CD14-positive monocyte (primary cell): ENCODE data around the gene NFKBIE. TPM values are rescaled to one million over a fixed set of nuclear protein-coding genes. Genes with fewer than 3 reads are reported as not detected.

Experiments
- DNase-seq, 3 donors: peaks; one replicate each; pipeline ENCODE4 v3.0.0-alpha.2; 2011 to 2022
- H2AFZ ChIP-seq: 2 replicates; pipeline ENCODE4 v1.6.0; 2012; ENCODE audit warnings: mild to moderate bottlenecking, low read depth, low read length, inconsistent platforms; ENCODE audit not compliant: insufficient read depth, poor library complexity, severe bottlenecking
- H3K27ac ChIP-seq, 2 donors: 1 replicate in 1 of 2; 2 replicates in 1 of 2; pipeline ENCODE4 v1.5.1; 2012 to 2013; ENCODE audit warnings: low read length in 2 of 2, control low read depth in 1 of 2, inconsistent platforms in 1 of 2, low read depth in 1 of 2, mild to moderate bottlenecking in 1 of 2
- H3K27me3 ChIP-seq, 2 donors: one replicate each; pipeline versions ENCODE4 v1.6.0 to v1.6.1; 2011 to 2013; ENCODE audit warnings: low read length in 2 of 2; ENCODE audit not compliant: control insufficient read depth in 2 of 2, insufficient read depth in 2 of 2
- H3K36me3 ChIP-seq, 2 donors: replicated peaks in 1 of 2; 1 replicate in 1 of 2; 2 replicates in 1 of 2; pipeline versions ENCODE4 v1.5.1 to v1.6.1; 2012 to 2013; ENCODE audit warnings: low read length in 2 of 2, control low read depth in 1 of 2, inconsistent platforms in 1 of 2, mild to moderate bottlenecking in 1 of 2; ENCODE audit not compliant: insufficient read depth in 2 of 2, control insufficient read depth in 1 of 2
- H3K4me1 ChIP-seq, 2 donors: 1 replicate in 1 of 2; 2 replicates in 1 of 2; pipeline versions ENCODE4 v1.5.1 to v1.6.1; 2012 to 2013; ENCODE audit warnings: low read length in 2 of 2, control low read depth in 1 of 2, inconsistent platforms in 1 of 2, mild to moderate bottlenecking in 1 of 2, moderate library complexity in 1 of 2; ENCODE audit not compliant: insufficient read depth in 2 of 2, control insufficient read depth in 1 of 2
- H3K4me2 ChIP-seq: replicated peaks from 2 replicates; pipeline ENCODE3; 2012; ENCODE audit warnings: low read length, moderate library complexity, mild to moderate bottlenecking; ENCODE audit not compliant: poor library complexity, severe bottlenecking; ENCODE audit errors: extremely low read depth
- H3K4me3 ChIP-seq, 3 experiments: fragments of 200-600 bp in 1 of 3; sonication (generic) in 1 of 3; replicated peaks in 1 of 3; 1 replicate in 2 of 3; 2 replicates in 1 of 3; pipeline ENCODE4 v1.5.1; 2011 to 2013; ENCODE audit warnings: low read length in 3 of 3, mild to moderate bottlenecking in 3 of 3, control low read depth in 2 of 3, low read depth in 2 of 3, inconsistent platforms in 1 of 3, moderate library complexity in 1 of 3
- H3K79me2 ChIP-seq: 2 replicates; pipeline ENCODE4 v1.6.0; 2012; ENCODE audit warnings: mild to moderate bottlenecking, control low read depth, inconsistent platforms, low read length, moderate library complexity; ENCODE audit not compliant: insufficient read depth
- H3K9ac ChIP-seq: 2 replicates; pipeline ENCODE4 v1.6.0; 2017; ENCODE audit warnings: low read length, mild to moderate bottlenecking; ENCODE audit not compliant: insufficient read depth, poor library complexity, severe bottlenecking
- H3K9me3 ChIP-seq, 2 donors: replicated peaks in 1 of 2; 1 replicate in 1 of 2; 2 replicates in 1 of 2; pipeline versions ENCODE4 v1.5.1 to v1.6.1; 2012 to 2013; ENCODE audit warnings: low read length in 2 of 2, control low read depth in 1 of 2; ENCODE audit not compliant: control insufficient read depth in 1 of 2, insufficient read depth in 1 of 2
- H4K20me1 ChIP-seq: 2 replicates; pipeline ENCODE4 v1.6.0; 2012; ENCODE audit warnings: mild to moderate bottlenecking, low read length, control low read depth, moderate library complexity; ENCODE audit not compliant: insufficient read depth
- H3K27ac Mint-ChIP-seq, 7 donors: one replicate each; pipeline ENCODE4 v1.8.0; 2020; ENCODE audit warnings: mild to moderate bottlenecking in 7 of 7, mixed read lengths in 7 of 7, moderate library complexity in 6 of 7, inconsistent platforms in 2 of 7
- H3K27me3 Mint-ChIP-seq, 3 donors: one replicate each; pipeline ENCODE4 v1.8.0; 2021 to 2022; ENCODE audit warnings: low read depth in 3 of 3, mild to moderate bottlenecking in 3 of 3, mixed read lengths in 3 of 3, moderate library complexity in 3 of 3, inconsistent platforms in 1 of 3
- H3K36me3 Mint-ChIP-seq, 2 donors: one replicate each; pipeline ENCODE4 v1.8.0; 2020; ENCODE audit warnings: mixed read lengths in 2 of 2, inconsistent platforms in 1 of 2, mild to moderate bottlenecking in 1 of 2
- H3K4me1 Mint-ChIP-seq: one replicate; pipeline ENCODE4 v1.8.0; 2020; ENCODE audit warnings: mild to moderate bottlenecking, mixed read lengths
- H3K4me3 Mint-ChIP-seq, 2 donors: one replicate each; pipeline ENCODE4 v1.8.0; 2020; ENCODE audit warnings: mild to moderate bottlenecking in 2 of 2, mixed read lengths in 2 of 2, moderate library complexity in 1 of 2
- H3K9me3 Mint-ChIP-seq, 7 donors: one replicate each; pipeline ENCODE4 v1.8.0; 2020 to 2022; ENCODE audit warnings: mixed read lengths in 7 of 7, mild to moderate bottlenecking in 6 of 7, moderate library complexity in 6 of 7, inconsistent platforms in 2 of 7
- CTCF ChIP-seq: fragments of 200-600 bp; IDR thresholded peaks from one replicate; pipeline ENCODE4 v1.8.0; 2022; ENCODE audit warnings: antibody characterized with exemption, mild to moderate bottlenecking
- whole genome bisulfite sequencing: methylation state at CpG from one replicate; pipeline ENCODE4 v1.1.5; 2013; ENCODE audit warnings: missing lambda C conversion rate; ENCODE audit not compliant: insufficient coverage; 5-methylcytosine and 5-hydroxymethylcytosine counted together
- intact Hi-C, 2 donors: fragments of 100-400 bp; cut with micrococcal nuclease; formaldehyde crosslinking; loops; one replicate each; pipeline versions ENCODE4 v1.15.0 to v1.15.1; 2023
- polyA plus RNA-seq, 3 donors: library from polyadenylated mRNA; depleted of rRNA in 1 of 3; unstranded in 2 of 3; stranded (reverse) in 1 of 3; fragments of 300-500 nt in 2 of 3; fragments of >200 nt in 1 of 3; fragmentation: Illumina TruSeq in 2 of 3; gene quantifications; 1 replicate in 2 of 3; 2 replicates in 1 of 3; pipeline ENCODE4 v1.2.3, GENCODE V29; 2012 to 2021

NFKBIE gene
- polyA plus RNA-seq, 3 donors, result 19.9 to 108 (median 23.2) TPM

DNA sequence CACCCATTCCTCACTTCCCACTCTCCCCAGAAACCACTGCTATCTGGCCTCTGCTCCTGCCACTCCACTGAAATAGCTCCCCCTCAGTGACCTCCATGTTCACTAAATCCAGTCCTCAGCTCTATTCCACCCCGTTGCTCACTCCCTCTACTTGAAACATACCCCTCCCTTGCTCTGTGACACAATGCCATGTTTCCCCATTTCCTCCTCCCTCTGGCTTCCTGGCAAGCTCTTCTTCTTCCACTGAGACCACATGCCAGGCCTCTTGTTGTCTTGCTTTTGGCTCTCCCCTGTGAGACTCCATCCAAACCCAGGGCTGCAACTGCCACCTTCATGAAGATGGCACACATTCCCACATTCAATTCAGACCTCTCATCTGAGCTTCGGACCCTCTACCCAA lies 18.8 kb upstream of the NFKBIE start:
- intact Hi-C loops, result no loop called here
- peak overlapping the region in 1 of 2 donors; percentile 12 for H3K4me3 Mint-ChIP-seq
- TF ChIP-seq CTCF, result no peak

DNA sequence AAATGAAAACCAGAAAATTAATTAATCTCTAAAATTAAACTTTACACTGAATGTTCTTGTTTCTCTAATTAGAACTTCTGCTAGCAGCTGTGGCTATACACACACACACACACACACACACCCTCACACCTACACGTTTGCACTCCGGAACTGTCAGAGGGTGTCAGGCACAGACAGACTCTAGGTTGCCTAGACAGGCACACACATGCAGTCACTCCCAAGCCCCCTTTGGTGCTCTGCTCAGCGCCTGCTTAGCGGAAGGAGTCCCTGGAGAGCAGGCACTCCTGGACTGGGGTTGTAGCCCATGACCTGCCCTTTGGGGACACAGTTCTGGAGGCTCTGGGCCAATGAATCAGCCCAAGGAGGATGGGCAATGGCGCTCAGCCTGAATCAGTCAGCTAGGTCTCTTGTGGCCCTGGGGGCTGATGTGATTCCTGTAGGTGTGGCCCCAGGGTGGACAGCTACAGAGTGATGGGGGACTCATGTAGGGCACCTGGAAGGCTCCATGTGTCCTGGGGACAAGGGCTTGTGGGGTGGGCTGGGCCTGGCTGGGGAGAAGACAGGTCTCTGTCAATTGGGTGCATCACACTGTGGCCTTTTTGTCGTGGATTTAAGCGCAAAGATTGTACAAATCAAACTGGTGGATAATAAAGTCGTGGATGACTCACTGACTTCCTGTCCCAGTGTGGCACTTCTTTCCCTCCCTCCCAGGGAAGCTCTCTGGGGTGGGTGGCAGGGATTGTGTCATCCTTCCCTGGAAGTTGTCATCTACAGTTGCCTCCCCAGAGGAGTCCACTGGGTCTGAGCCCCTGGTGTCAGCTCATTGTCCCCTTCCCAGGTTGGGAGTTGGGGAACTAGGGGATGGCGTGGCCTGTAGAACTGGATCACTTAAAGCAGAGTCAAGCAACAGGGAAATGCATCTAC lies 13.7 kb upstream of the NFKBIE start:
- Histone ChIP-seq H2AFZ (no peak overlapping the region), H3K4me3 (no peak overlapping the region), H3K4me1 (peaks cover 3 to 10% of the 10 kb centered on the region in 2 donors), H3K27ac (no peak overlapping the region), H3K36me3 (no peaks in the 10 kb centered on the region), H4K20me1 (no peaks in the 10 kb centered on the region), H3K4me2 (no peak overlapping the region), H3K79me2 (no peaks in the 10 kb centered on the region), H3K27me3 (peaks cover 9 to 64% of the 10 kb centered on the region in 2 donors), H3K9ac (no peak overlapping the region), H3K9me3 (no peaks in the 10 kb centered on the region)
- Mint-ChIP-seq H3K27ac (peak overlapping the region in 1 of 7 donors; percentile 80), H3K4me1 (peaks cover 13% of the 10 kb centered on the region), H3K27me3 (peaks cover 41 to 78% (median 60%) of the 10 kb centered on the region in 3 donors), H3K9me3 (peaks cover 0 to 8% (median 0%) of the 10 kb centered on the region in 7 donors), H3K36me3 (peaks cover 0 to 4% of the 10 kb centered on the region in 2 donors), H3K4me3 (peak overlapping the region in 1 of 2 donors; percentile 32)
- WGBS, result 63% methylated on average over 9 of the region's 9 CpGs
- intact Hi-C loops, result no loop called here
- DNase-seq, result peak in 2 of 3 donors; percentile 37 to 56
- no peak for TF ChIP-seq CTCF

More for the DNA sequence above, 18.8 kb upstream of the NFKBIE start:
- Mint-ChIP-seq H3K36me3 (no peaks in the 10 kb centered on the region), H3K27ac (peak overlapping the region in 2 of 7 donors; percentile 5 to 47), H3K27me3 (peaks cover 13 to 48% (median 35%) of the 10 kb centered on the region in 3 donors), H3K9me3 (peaks cover 0 to 2% (median 0%) of the 10 kb centered on the region in 7 donors), H3K4me1 (peaks cover 18% of the 10 kb centered on the region)
- Histone ChIP-seq H3K9ac (no peak overlapping the region), H3K9me3 (no peaks in the 10 kb centered on the region), H3K27me3 (peaks cover 0 to 18% of the 10 kb centered on the region in 2 donors), H4K20me1 (no peaks in the 10 kb centered on the region), H3K27ac (no peak overlapping the region), H3K4me1 (peaks cover 9% of the 10 kb centered on the region in 2 donors), H2AFZ (no peak overlapping the region), H3K36me3 (no peaks in the 10 kb centered on the region), H3K79me2 (no peaks in the 10 kb centered on the region), H3K4me2 (no peak overlapping the region), H3K4me3 (no peak overlapping the region)
- DNase-seq, result peak in 2 of 3 donors; percentile 28 to 38
- 45% methylated on average over 2 of the region's 2 CpGs for WGBS
